ENCODE data around the gene ZFC3H1.

GRCh38 chr12:71592841-71593240 is 70.8 kb downstream of the ZFC3H1 start:
- TF ChIP-seq CTCF (IDR thresholded peaks at IDR 0.05; ENCODE audit: insufficient read depth, low read depth, low read length) (no peak), EZH2 (IDR thresholded peaks at IDR 0.05; ENCODE audit: insufficient read depth, low read length) (no peak)
